Stromal cell of bone marrow (primary cell): Measurements from ENCODE around the gene WDR27.
"Not testable (repeated sequence)": the region's sequence is repeated elsewhere in the genome, so short reads cannot be mapped to it uniquely, and the experiment has no call there.

Experiments
- DNase-seq: peaks from one replicate; pipeline ENCODE4 v3.0.0-alpha.2; 2012; ENCODE audit warnings: low read depth

Gene WDR27

GRCh38 chr6:169474362-169474761 lies 227.5 kb downstream of the WDR27 start:
- no peak for DNase-seq

- DNase-seq, result no peak
These were observed 228.2 kb downstream of the WDR27 start for GRCh38 chr6:169473663-169474062.

- DNase-seq, result no peak
These were observed 228.9 kb downstream of the WDR27 start for GRCh38 chr6:169472786-169473416.

- no peak for DNase-seq
These were observed 231.0 kb downstream of the WDR27 start for GRCh38 chr6:169470790-169471189.

- DNase-seq, result no peak
These were observed 232.8 kb downstream of the WDR27 start for GRCh38 chr6:169469028-169469427.

GRCh38 chr6:169467755-169468154 lies 234.1 kb downstream of the WDR27 start:
- not testable (repeated sequence) for DNase-seq

DNA sequence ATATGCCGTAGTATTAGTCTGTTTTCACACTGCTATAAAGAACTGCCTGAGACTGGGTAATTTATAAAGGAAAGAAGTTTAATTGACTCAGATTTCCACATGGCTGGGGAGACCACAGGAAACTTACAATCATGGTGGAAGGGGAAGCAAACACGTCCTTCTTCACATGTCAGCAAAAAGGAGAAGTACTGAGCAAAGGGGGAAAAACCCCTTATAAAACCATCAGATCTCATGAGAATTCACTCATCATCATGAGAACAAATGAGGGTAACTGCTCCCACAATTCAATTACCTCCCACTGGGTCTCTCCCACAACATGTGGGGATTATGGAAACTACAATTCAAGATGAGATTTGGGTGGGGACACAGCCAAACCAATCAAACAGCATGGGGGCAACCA lies 235.6 kb downstream of the WDR27 start:
- not testable (repeated sequence) for DNase-seq

- DNase-seq, result no peak
These were observed 244.1 kb downstream of the WDR27 start for GRCh38 chr6:169457762-169458161.

- no peak for DNase-seq
These were observed 245.0 kb downstream of the WDR27 start for GRCh38 chr6:169456840-169457239.

- no peak for DNase-seq
These were observed 246.4 kb downstream of the WDR27 start for GRCh38 chr6:169455470-169455869.

GRCh38 chr6:169454872-169455204 lies 247.0 kb downstream of the WDR27 start:
- no peak for DNase-seq

DNA sequence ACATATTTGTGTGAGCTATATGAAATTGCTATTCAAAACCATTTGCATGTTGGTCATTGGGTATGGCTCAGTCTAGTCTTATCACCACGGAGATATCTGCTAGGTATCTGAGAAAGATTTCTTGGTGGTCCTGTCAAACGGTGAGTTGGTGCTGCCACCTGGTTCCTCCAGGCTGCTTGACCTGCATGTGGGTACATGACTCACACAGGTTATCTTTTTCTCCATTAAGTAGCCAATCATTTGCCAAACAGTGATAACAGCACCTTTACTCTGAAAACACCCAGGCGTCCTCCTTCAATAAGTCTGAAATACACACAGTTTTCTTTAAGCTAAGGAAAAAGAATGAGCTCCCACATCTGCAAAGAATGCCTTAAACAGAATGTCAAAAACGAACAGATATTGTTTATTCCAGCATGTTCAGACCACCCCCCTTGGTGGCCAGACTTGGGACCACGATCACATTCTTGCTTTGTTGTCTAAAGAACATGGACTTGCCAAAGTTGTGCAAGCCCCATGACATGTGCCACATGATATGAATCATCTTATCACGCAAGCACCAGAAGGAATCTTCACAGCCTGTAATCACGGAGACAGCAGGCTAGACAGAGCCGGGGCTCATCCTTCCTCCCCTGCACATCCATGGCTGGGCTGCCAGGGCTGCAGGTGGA lies 247.5 kb downstream of the WDR27 start:
- DNase-seq, result peak; percentile 48

- no peak for DNase-seq
These were observed 248.8 kb downstream of the WDR27 start for GRCh38 chr6:169452869-169453620.

DNA sequence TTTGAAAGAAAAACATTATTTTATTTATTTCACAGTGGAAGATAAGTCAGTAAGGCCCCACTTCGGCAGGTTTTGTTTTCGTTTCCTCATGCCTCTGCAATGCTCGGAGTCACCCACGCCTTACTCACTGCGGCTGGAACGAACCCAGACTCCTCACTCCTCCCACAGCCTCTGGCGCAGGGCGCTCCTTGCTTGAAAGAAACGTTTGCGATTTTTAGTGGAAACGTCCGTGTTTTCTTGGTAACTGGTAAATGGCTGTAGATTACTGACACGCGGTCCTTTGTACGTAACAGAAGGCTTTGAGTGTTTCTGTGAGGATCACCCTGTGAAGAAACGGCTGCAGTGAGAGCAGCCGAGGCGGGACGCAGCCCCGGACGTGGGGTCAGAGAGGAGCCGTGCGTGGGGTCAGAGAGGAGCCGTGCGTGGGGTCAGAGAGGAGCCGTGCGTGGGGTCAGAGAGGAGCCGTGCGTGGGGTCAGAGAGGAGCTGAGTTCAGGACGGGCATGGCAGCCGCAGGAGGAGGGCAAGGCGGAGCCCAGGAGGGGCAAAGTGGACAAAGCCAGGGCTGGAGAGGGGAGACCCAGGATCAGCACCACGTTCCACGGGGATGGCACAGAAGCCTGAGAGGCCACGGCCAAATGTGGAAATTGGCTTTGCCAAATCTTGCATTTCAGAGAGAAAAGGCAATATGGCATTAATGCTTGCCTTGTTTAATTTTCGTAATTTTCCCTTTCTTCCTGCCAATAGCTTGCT lies 249.5 kb downstream of the WDR27 start:
- peak; percentile 95 for DNase-seq

- no peak for DNase-seq
These were observed 250.6 kb downstream of the WDR27 start for GRCh38 chr6:169451065-169451838.

DNA sequence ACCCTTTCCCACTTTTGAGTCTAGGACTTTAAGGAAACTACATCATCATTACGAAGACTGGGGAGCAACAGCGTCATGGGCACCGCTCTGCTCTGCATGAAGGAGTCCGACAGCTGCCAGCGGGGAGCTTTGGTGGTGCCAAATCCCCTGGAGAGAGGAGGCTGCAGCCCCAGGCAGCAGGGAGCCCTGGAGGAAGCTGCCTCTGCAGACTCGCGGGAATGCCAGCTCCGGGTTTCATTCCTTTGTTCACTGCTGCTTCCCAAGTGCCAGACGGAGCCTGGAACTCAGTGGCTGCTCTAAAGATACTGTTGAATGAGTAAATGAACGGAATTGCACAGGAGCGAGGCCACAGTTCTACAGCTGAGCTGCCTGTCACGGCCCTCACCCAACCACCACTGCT lies 251.7 kb downstream of the WDR27 start:
- DNase-seq, result no peak

- no peak for DNase-seq
These were observed 252.6 kb downstream of the WDR27 start for GRCh38 chr6:169449221-169449620.

DNA sequence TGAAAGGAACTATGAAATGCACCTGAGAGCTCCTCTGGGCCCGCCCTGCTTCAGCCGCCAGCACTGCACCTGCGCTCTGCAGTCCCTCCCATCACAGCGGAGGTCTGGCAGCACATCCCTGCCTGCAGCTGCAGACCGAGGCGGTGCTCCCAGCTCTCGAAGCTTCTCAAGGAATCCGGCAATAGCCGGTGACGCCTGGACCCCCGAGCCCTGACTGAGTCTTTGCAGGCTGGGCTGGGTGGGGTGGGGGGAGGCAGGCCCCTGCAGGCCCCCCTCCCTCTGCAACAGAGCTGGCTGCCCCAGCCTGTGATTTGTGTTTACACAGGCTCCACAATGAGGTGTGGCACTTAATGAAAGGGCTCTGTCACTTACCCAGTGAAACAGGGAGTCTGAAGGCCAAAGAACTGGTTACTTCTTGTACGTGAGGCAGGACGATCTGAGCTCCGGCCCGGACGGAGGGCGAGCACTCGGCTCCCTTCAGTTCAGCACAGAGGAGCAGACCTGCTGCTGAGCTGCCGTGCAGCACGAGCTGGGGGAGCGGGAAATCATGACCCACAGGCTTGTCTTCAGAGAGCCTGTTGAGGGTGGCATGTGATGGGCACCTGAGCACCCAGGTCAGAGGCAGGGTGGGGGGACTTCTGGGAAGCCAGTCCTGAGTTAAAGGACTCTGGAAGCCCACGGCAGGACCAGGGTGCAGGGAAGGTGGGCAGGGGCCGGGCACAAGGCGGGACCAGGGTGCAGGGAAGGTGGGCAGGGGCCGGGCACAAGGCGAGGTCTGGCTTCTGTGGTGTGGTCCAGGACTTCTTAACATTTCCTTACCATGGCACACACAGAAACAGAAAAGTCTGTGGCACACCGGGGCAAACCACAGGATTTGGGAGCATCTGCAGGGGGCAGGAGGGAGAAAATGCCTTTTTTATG lies 255.9 kb downstream of the WDR27 start:
- no peak for DNase-seq

DNA sequence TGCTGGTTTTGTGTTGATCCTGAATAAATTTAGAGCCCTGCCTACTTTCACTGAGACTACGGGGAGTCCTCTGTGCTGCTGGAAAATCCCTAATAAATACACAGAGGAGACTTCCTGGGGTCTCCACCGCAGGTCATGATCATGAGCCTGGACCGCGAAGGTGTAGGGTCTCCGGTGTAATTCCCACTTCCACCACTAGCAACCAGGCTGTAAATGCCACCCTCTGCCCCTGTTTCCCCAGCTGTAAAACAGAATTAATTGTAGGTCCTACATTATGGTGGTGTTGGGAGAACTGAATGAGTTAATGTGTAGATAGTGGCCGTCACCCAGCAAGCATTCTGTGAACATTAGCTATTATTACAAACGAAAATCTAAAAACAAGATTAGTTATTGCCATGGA lies 256.6 kb downstream of the WDR27 start:
- no peak for DNase-seq

- no peak for DNase-seq
These were observed 260.5 kb downstream of the WDR27 start for GRCh38 chr6:169441292-169441691.

DNA sequence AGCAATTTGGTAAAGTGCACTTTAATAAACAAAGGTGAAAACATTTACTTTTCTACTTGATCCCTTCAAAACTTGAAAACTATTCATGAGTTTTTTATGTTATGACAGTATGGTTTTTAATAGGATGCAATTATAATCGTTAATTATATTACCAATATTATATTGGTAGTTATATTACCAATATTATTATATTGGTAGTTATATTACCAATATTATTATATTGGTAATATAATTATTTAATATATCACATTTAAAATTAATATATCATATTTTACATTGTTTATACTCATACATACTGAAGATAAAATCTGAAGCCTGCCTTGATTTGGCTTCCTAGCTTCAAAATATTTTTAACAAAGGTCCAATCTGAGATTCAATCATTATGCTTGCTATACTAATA lies 262.1 kb downstream of the WDR27 start:
- no peak for DNase-seq
